ENCODE results near the gene ZDHHC14.

ZDHHC14 gene

DNA sequence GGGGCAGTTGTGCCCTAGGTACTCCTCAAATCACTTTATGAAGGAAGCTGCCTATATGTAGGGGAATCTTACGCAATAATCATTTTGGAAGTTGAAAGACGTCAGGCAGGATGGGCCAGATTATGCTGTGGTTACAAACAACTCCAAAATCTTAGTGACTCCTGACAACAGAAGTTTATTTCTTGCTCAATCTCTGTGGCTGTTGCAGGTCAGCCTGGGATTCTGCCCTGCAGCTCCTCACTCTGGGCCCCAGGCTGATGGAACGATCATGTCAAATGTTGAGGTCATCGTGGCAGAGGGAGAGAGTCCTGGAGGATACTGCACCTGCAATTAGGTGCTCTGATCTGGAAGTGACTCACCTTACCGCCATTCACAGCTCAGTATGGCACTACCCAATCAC lies 88.4 kb downstream of the ZDHHC14 start:
- no peak for DNase-seq

DNA sequence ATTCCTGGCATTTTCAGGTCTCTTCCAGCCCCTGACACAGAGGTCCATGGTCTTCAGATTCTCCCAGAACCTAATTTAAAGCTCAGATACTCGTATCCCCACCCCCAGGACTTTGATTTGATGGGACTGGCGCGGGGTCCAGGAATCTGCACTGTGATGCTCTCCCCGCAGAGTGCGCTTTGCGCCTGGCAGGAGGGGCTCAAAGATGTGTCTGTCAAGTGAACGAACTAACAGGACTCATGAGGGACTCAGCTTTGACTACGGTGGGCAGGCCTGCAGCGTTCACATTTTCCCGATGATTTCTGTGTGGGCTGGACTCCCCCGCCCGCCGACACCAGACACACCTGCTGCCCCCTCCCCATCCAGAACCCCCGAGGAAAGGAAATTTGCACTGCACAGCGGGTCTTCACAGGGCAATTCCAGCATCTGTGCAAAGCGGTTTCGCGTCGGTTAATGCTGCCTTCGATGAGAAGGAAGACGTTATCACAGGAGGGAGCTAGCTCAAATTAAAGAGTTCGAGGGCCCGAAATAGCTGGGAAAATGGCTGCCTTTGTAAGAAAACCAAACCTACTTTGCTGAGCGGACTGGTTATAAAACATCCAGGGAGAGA lies 90.2 kb downstream of the ZDHHC14 start:
- DNase-seq, result no peak

- no peak for DNase-seq
Observed at GRCh38 chr6:157471895-157472686, 91.1 kb downstream of the ZDHHC14 start.

DNA sequence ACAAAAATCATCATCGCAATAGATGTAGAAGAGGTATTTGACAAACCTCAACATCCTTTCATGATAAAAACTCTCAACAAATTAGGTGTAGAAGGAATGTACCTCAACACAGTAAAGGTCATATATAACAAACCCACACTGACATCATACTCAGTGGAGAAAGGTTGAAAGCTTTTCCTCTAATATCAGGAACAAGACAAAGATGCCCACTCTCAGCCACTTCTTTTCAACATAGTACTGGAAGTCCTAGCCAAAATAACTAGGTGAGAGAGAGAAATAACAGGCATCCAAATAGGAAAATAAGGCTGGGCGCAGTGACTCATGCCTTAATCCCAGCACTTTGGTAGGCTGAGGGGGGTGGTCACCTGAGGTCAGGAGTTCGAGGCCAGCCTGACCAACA lies 95.8 kb downstream of the ZDHHC14 start:
- no peak for DNase-seq

DNA sequence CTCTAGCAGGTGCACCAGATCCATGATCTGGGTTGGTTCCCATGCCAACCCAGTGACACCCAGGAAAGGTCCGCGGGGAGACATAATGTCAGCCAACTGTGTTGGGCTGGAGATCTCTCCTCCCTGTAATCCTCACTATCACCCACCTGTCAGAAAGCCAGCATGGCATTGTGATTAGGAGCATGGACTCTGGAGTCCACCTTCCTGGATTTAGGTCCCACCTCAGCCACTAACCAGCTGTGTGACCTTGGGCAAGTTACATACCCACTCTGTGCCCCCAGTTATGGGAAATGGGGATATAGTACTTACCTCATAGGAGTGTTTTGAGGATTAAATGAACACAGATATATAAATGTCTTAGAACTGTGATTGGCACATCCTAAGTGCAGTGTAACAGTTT lies 97.9 kb downstream of the ZDHHC14 start:
- no peak for DNase-seq

- DNase-seq, result no peak
Observed at GRCh38 chr6:157479464-157480303, 98.7 kb downstream of the ZDHHC14 start.

DNA sequence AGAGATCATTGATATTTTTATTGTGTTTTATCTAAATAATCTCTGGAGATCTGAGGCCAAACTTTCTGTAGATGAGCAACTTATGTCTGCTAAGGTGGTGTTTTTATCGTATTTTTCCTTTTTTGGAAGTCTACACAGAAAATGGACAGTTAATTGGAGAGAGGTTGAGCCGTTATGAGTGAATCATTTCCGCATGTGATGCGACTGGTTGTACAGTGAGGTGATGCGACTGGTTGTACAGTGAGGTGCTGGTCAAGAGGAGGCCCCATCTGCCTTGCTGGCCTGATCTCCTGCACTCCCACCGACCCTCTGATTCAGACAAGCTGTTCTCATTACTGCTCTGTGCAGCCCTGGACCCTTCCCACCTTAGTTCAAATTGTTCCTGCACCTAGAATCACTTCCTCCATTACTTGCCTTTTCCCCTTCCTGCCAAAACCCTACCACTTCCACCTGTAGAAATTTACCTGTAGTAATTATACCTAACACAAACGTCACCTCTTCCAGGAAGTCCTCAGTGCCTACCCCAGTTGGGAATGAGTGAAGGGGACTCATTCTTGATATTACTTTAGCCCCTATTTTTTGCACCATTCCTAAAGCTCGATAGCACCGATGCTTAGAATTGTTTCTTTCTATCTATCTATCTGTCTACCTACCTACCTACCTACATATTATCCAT lies 100.3 kb downstream of the ZDHHC14 start:
- DNase-seq, result no peak

GRCh38 chr6:157481865-157482249 lies 100.9 kb downstream of the ZDHHC14 start:
- no peak for DNase-seq

DNA sequence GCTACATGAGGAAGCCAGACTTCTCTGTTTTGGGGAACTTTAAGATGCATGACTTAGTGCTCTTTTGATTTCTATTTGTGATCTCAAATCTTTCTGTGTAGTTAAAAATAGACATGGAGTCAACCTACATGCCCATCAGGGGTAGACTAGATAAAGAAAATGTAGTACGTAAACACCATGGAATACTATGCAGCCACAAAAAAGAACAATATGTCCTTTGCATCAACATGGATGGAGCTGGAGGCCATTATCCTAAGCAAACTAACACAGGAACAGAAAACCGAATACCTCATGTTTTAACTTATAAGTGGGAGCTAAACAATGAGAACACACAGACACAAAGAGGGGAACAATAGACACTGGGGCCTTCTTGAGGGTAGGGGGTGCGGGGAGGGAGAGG lies 102.8 kb downstream of the ZDHHC14 start:
- DNase-seq, result no peak

DNA sequence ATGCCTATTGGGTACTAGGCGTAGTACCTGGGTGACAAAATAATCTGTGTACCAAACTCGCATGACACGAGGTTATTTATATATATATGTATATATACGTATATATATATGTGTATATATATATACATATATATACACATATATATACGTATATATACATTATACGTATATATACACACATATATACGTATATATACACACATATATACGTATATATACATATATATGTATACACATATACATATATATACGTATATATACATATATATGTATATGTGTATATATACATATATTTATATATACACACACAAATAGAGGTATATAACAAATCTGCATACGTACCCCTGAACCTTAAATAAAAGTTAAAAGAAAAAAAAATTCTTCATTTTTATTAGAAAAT lies 103.2 kb downstream of the ZDHHC14 start:
- DNase-seq, result no peak

DNA sequence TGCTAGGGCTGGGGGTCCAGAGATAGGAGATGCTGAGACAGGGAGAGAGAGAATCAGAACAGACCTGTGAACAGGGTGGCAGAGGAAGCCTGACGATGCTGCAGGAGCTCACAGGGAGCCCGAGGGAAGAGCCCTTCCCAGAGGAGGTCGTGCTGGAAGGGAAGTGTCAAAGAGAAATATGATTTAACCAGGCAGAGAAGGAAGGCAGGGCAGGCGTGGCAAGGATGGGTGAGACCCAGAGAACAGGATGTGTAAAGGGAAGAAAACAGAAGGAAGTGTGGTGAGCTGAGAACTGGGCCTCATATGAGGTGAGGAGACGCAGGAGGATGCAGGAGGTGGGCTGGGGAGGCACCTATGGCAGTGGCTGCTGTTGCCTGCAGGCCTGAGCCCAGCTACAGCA lies 105.6 kb downstream of the ZDHHC14 start:
- no peak for DNase-seq

- no peak for DNase-seq
Observed at GRCh38 chr6:157487110-157487773, 106.3 kb downstream of the ZDHHC14 start.

GRCh38 chr6:157488058-157488457 lies 107.1 kb downstream of the ZDHHC14 start:
- DNase-seq, result no peak

GRCh38 chr6:157488716-157489118 lies 107.7 kb downstream of the ZDHHC14 start:
- DNase-seq, result no peak

DNA sequence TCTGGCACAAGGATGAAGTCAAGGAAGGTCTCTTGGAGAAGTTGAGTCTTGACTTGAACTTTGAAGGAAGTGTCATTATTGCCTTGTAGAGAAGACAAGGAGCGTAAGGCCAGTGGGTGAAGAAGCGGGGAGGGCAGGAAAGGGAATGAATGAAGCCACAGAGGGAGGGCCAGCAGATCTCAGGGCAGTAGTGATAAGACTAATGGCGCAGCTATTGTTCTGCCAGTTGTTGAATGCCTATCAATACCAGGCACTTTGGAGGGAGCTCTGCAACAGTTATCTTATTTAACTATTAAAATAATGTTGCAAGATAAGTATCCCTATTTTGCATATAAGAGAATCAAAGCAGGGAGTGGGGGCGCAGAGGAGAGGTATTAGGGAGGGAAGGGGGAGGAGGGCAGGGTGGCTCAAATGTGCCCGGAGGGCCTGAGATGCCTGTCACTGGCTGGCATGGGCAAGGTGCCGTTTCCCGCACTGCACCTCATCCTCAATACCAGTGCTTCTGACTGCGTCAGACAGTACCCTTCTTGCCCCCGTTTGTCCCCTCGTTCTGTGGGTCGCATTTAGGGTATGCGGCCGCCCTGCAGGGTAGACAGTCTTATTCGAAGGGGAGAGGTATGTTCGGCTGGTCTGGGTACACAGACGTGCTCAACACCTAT lies 109.8 kb downstream of the ZDHHC14 start:
- no peak for DNase-seq

DNA sequence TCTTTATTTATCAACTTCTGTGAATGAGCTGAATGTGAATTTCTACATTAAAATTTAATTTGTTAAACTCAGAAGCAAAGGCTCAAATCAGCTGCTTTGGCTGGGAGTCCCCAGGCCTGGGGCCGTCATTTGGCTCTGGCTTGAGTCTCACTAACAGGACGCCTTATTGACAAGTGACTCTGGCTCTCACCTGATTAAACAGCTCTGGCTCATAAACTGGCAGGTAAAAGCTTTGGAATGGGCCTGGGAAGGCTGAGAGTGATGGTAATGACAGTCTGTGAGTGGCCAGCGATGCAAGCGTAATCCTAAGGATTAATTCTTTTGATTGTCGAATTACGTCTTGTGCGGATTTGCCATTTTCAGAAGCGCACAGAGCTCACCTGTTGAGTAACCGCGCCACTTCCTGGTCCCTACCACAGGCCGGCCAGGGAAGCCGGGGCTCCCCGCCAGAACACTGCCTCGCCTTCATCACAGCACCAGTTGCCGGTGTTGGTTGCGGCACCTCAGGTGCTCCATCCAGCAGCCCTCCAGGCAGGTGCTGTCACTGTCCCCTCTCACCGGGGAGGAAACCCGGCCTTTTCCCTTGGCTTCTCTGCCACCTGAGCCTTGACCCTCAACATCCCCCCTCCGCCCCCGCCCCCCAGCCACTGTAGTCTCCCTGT lies 110.7 kb downstream of the ZDHHC14 start:
- DNase-seq, result no peak

DNA sequence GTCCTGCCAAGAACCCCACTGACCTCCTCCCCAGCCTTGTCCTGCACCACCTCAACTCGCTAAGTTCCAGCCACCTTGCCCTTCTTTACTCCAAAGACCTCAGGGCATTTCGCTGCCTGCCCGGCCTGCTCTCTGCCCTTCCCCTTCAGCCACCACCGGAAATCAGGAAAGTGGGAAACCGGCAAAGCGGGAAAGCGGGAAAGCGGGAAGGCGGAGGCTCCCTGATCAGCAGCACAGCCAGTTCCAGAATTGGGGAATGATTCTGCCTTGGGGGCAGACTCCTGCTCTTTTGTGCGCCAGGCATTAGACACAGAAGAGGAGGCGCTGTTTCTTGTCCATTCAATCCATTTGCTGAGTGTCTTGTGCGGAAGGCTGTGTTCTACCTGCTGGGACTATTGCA lies 111.3 kb downstream of the ZDHHC14 start:
- no peak for DNase-seq

DNA sequence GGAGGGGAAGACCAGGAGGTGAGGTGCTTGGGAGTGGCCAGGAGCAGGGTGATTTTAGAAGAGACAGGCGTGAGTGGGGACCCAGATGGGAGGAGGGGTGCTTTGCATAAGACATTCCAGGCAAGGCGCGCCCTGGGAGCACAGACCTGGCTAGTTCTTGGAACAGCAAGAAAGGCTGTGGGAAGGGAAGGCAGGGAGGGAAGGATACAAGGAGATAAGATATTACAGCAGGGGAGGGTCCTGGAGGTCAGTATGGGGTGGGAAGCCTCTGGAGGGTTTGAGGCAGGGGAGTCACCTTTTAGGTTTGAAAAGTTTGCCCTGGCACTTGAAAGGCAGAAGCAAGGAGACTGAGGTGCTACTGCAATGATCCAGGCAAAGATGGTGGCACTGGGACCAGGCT lies 111.8 kb downstream of the ZDHHC14 start:
- no peak for DNase-seq

- no peak for DNase-seq
Observed at GRCh38 chr6:157493173-157493572, 112.2 kb downstream of the ZDHHC14 start.

- DNase-seq, result no peak
Observed at GRCh38 chr6:157493576-157493975, 112.6 kb downstream of the ZDHHC14 start.

DNA sequence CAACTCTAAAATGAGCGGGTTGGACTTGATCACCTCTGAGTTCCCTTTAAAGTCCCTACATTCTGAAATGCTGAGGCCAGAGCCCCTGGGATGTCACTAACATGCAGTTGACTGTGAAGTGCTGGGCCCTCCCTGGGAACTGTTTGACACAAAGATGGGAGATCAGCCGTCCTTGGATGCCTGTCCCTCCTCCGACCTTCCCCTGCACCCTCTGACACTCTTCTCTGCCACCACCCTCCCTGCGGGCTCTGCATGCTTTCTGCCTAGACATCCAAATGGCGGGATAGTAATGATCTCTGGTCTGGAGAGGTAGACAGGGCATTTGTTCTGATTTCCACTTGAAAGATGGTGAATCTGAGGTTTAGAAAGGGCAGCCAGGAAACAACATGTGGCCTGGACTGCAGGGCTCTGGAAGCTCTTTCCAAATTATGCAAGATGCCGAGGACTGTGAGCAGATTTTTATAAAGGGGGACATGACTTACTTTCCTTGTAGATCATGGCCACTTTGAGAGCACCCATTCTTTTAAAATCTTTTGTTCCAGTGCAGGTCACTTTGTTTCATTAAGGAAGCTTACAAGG lies 113.2 kb downstream of the ZDHHC14 start:
- no peak for DNase-seq

Measured in NCI-H2171 (cell line).